ELR (cell line): ENCODE measurements around the gene FBXW10.
A peak's percentile ranks its signal among the peaks of the same experiment; 100 is the strongest.
"Not testable (repeated sequence)": the region's sequence is repeated elsewhere in the genome, so short reads cannot be mapped to it uniquely, and the experiment has no call there.

ENCODE experiments used
- DNase-seq: peaks from one replicate; pipeline ENCODE4 v3.0.0-alpha.2; 2015; ENCODE audit warnings: low read depth

FBXW10 gene

GRCh38 chr17:18743699-18744421, at the start of gene FBXW10:
Gene FBXW10, plus strand, starts transcription at chr17:18744054. Its CDS starts 191 bp downstream, at chr17:18744245.
- DNase-seq: not testable (repeated sequence)

- not testable (repeated sequence) for DNase-seq
Measured at GRCh38 chr17:18695143-18695542, 48.7 kb upstream of the FBXW10 start.

- DNase-seq: not testable (repeated sequence)
Measured at GRCh38 chr17:18698473-18699103, 45.3 kb upstream of the FBXW10 start.

- not testable (repeated sequence) for DNase-seq
Measured at GRCh38 chr17:18705955-18706354, 37.9 kb upstream of the FBXW10 start.

- not testable (repeated sequence) for DNase-seq
Measured at GRCh38 chr17:18708215-18708614, 35.6 kb upstream of the FBXW10 start.

GRCh38 chr17:18712354-18712999, 31.4 kb upstream of the FBXW10 start:
- DNase-seq: peak; percentile 66

GRCh38 chr17:18718643-18719427, 25.0 kb upstream of the FBXW10 start:
- peak; percentile 69 for DNase-seq

GRCh38 chr17:18719428-18720110, 24.3 kb upstream of the FBXW10 start:
- DNase-seq: not testable (repeated sequence)

- DNase-seq: not testable (repeated sequence)
Measured at GRCh38 chr17:18721775-18722547, 21.9 kb upstream of the FBXW10 start.

GRCh38 chr17:18722612-18723011, 21.2 kb upstream of the FBXW10 start:
- DNase-seq: not testable (repeated sequence)

GRCh38 chr17:18723509-18723908, 20.3 kb upstream of the FBXW10 start:
- DNase-seq: not testable (repeated sequence)

- DNase-seq: peak; percentile 19
Measured at GRCh38 chr17:18732438-18732837, 11.4 kb upstream of the FBXW10 start.

- DNase-seq: not testable (repeated sequence)
Measured at GRCh38 chr17:18733350-18733749, 10.5 kb upstream of the FBXW10 start.

GRCh38 chr17:18739616-18740391, 4.0 kb upstream of the FBXW10 start:
- not testable (repeated sequence) for DNase-seq

- not testable (repeated sequence) for DNase-seq
Measured at GRCh38 chr17:18741228-18741627, 2.6 kb upstream of the FBXW10 start.

- not testable (repeated sequence) for DNase-seq
Measured at GRCh38 chr17:18744726-18745125, 872 bp downstream of the FBXW10 start.

- DNase-seq: not testable (repeated sequence)
Measured at GRCh38 chr17:18746551-18746950, 2.7 kb downstream of the FBXW10 start.

- not testable (repeated sequence) for DNase-seq
Measured at GRCh38 chr17:18747501-18747900, 3.6 kb downstream of the FBXW10 start.

- not testable (repeated sequence) for DNase-seq
Measured at GRCh38 chr17:18750242-18750641, 6.4 kb downstream of the FBXW10 start.
